LNCAP (cell line): Measurements from ENCODE around the gene NLGN4X.

Experiments used
- CTCF ChIP-seq: fragments of 450-650 bp; IDR thresholded peaks from 2 replicates; pipeline ENCODE4 v1.5.1; 2017; ENCODE audit warnings: mild to moderate bottlenecking

The NLGN4X gene

GRCh38 chrX:5842601-5843000 lies 386.1 kb downstream of the NLGN4X start:
- no peak for TF ChIP-seq CTCF
